ENCODE data around the gene FRMD4A. TPM values are rescaled to one million over a fixed set of nuclear protein-coding genes. Genes with fewer than 3 reads are reported as not detected.

FRMD4A gene
- total RNA-seq, 2 experiments from 2014 or later: 0.17 TPM; not detected in 1

DNA sequence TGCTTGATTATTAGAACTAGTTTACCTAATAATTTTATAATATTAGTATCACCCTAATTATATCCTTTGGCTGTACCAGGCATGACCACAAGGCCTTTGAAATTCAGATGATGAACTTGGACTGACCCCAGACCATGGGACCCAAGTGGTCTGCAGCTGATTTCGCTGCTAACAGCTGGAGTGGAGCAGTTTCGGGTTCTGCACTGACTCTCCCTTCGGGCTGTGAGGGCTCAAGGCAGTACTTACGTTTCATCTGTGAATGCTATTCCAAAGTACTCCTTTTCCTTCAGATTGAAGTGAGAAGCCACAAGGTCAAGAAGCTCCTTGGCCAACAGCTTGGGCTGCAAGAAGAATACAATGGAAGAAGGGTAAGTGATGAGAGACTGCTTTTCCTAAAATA is 520.2 kb downstream of the FRMD4A start:
- CTCF ChIA-PET (ENCODE audit: unreplicated experiment): no interaction called here
- Histone ChIP-seq H3K79me2 (ENCODE audit: insufficient read depth, low read depth, low read length) (no peaks in the 10 kb centered on the region; the same call in 1 of the 2 replicates), H2AFZ (ENCODE audit: low read length) (no peak overlapping the region), H3K4me1 (ENCODE audit: insufficient read depth, low read length, poor library complexity, severe bottlenecking) (no peaks in the 10 kb centered on the region), H3K9me2 (ENCODE audit: insufficient read depth, low read length) (no peaks in the 10 kb centered on the region), H3K27ac (ENCODE audit: low read depth, low read length, poor library complexity, severe bottlenecking) (no peak overlapping the region), H3K4me2 (ENCODE audit: low read length) (no peak overlapping the region), H3K9me3 (ENCODE audit: low read length) (no peaks in the 10 kb centered on the region), H3K36me3 (ENCODE audit: insufficient read depth, low read length) (no peaks in the 10 kb centered on the region), H3K4me3 (ENCODE audit: low read depth, low read length, poor library complexity, severe bottlenecking) (no peak overlapping the region), H4K20me1 (ENCODE audit: insufficient read depth, low read length) (no peaks in the 10 kb centered on the region)
- POLR2A ChIA-PET: interaction anchor here (1.0 kb wide), 1 partner anchor 16 kb away, joined by 3 read pairs; no protein-coding TSS in a partner anchor
- BruUV-seq (replicated peaks): no TSS peak
- intact Hi-C loops (cut with micrococcal nuclease; ENCODE audit: unreplicated experiment): no loop called here
- no peak for TF ChIP-seq EZH2phosphoT487 (IDR thresholded peaks at IDR 0.05; ENCODE audit: borderline replicate concordance, low read depth, low read length)
- TF ChIP-seq, protein P1, sequence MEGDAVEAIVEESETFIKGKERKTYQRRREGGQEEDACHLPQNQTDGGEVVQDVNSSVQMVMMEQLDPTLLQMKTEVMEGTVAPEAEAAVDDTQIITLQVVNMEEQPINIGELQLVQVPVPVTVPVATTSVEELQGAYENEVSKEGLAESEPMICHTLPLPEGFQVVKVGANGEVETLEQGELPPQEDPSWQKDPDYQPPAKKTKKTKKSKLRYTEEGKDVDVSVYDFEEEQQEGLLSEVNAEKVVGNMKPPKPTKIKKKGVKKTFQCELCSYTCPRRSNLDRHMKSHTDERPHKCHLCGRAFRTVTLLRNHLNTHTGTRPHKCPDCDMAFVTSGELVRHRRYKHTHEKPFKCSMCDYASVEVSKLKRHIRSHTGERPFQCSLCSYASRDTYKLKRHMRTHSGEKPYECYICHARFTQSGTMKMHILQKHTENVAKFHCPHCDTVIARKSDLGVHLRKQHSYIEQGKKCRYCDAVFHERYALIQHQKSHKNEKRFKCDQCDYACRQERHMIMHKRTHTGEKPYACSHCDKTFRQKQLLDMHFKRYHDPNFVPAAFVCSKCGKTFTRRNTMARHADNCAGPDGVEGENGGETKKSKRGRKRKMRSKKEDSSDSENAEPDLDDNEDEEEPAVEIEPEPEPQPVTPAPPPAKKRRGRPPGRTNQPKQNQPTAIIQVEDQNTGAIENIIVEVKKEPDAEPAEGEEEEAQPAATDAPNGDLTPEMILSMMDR (conservative IDR thresholded peaks at IDR 0.05; ENCODE audit: low read length): no peak
- no peak for DNase-seq (ENCODE audit: low spot score)

DNA sequence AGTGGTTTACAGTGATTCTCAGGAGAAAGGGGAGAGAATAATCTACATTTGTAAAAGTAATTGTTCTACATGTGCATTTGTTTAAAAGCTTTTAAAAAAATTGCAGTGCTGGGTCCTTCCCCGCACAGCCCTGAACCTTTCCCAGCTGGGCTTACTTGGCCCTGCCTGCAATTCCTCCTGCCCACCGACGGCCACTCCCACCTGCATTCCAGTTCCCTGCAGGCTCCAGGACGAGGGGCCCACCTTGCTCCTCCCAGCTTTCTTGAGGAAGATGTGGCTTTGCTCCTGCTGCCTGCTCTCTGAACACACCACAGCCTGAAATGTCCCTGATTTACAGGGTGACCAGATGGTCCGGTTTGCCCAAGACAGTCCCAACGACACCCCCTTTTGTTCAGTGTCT is 521.3 kb downstream of the FRMD4A start:
- no peaks in the 10 kb centered on the region for H3K9me2 ChIP-seq (ENCODE audit: insufficient read depth, low read length)
- TF ChIP-seq, protein P1 (conservative IDR thresholded peaks at IDR 0.05; ENCODE audit: low read length): no peak
- TF ChIP-seq EZH2phosphoT487 (IDR thresholded peaks at IDR 0.05; ENCODE audit: borderline replicate concordance, low read depth, low read length): no peak
- no peak for DNase-seq (ENCODE audit: low spot score)
- H3K79me2 ChIP-seq (ENCODE audit: insufficient read depth, low read depth, low read length): no peaks in the 10 kb centered on the region; the same call in 1 of the 2 replicates
- intact Hi-C loops (cut with micrococcal nuclease; ENCODE audit: unreplicated experiment): no loop called here
- no peak overlapping the region for H3K4me2 ChIP-seq (ENCODE audit: low read length)
- no peaks in the 10 kb centered on the region for H3K4me1 ChIP-seq (ENCODE audit: insufficient read depth, low read length, poor library complexity, severe bottlenecking)
- no peaks in the 10 kb centered on the region for H4K20me1 ChIP-seq (ENCODE audit: insufficient read depth, low read length)
- CTCF ChIA-PET (ENCODE audit: unreplicated experiment): no interaction called here
- H3K27ac ChIP-seq (ENCODE audit: low read depth, low read length, poor library complexity, severe bottlenecking): no peak overlapping the region
- no peaks in the 10 kb centered on the region for H3K36me3 ChIP-seq (ENCODE audit: insufficient read depth, low read length)
- POLR2A ChIA-PET: interaction anchor here (1.0 kb wide), 2 partner anchors 14 to 22 kb away, joined by 3 read pairs; no protein-coding TSS in a partner anchor
- no peak overlapping the region for H3K4me3 ChIP-seq (ENCODE audit: low read depth, low read length, poor library complexity, severe bottlenecking)
- no peak overlapping the region for H2AFZ ChIP-seq (ENCODE audit: low read length)
- no peaks in the 10 kb centered on the region for H3K9me3 ChIP-seq (ENCODE audit: low read length)
- no TSS peak for BruUV-seq (replicated peaks)

DNA sequence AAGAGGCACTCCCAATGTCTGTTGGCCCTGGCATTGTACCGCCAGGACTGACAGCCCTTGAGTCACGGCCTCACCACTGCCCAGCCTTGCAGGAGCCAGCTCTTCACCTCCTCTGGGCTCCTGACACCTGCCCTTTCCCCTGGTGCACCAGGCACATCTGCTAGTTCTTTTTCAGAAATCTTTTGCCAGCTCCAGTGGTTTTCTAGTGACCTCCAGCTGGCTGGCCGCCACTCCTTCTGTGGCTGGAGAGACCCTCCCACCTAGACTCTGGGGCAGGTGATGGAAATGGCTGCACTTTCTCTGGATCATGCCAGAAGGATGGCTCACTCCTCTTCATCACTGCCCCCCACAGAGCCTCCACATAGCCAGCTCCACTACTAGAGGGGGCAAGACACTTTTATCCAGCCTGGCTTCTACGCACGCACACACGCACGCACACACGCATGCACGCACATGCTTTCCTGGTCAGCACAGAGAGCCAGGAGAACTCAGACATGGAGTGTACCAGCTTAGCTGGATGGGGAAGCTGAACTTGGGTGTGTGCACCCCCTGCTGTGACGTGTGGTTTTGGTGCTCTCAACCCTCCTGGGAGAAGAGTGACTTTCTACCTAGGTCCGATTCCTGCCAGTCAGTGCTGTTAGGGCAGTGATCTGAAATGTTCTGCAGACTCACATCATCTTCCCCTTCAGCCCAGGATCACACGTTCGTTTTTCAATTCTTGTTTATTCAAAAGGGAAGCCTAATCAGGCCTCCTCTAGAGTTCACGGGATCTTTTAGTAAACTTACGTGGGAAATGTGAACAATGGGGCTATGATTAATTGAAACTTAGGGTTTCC is 522.0 kb downstream of the FRMD4A start:
- Histone ChIP-seq H3K9me2 (ENCODE audit: insufficient read depth, low read length) (no peaks in the 10 kb centered on the region), H3K4me3 (ENCODE audit: low read depth, low read length, poor library complexity, severe bottlenecking) (no peak overlapping the region), H3K27ac (ENCODE audit: low read depth, low read length, poor library complexity, severe bottlenecking) (no peak overlapping the region), H2AFZ (ENCODE audit: low read length) (no peak overlapping the region), H3K9me3 (ENCODE audit: low read length) (no peaks in the 10 kb centered on the region), H3K4me1 (ENCODE audit: insufficient read depth, low read length, poor library complexity, severe bottlenecking) (no peaks in the 10 kb centered on the region), H3K4me2 (ENCODE audit: low read length) (no peak overlapping the region), H3K36me3 (ENCODE audit: insufficient read depth, low read length) (no peaks in the 10 kb centered on the region), H4K20me1 (ENCODE audit: insufficient read depth, low read length) (no peaks in the 10 kb centered on the region), H3K79me2 (ENCODE audit: insufficient read depth, low read depth, low read length) (no peaks in the 10 kb centered on the region; the same call in 1 of the 2 replicates)
- ChIA-PET POLR2A (interaction anchor here (1.0 kb wide), 1 partner anchor 22 kb away, joined by 3 read pairs; no protein-coding TSS in a partner anchor), CTCF (ENCODE audit: unreplicated experiment) (no interaction called here)
- DNase-seq (ENCODE audit: low spot score): no peak
- TF ChIP-seq, protein P1 (conservative IDR thresholded peaks at IDR 0.05; ENCODE audit: low read length): no peak
- TF ChIP-seq EZH2phosphoT487 (IDR thresholded peaks at IDR 0.05; ENCODE audit: borderline replicate concordance, low read depth, low read length): no peak
- intact Hi-C loops (cut with micrococcal nuclease; ENCODE audit: unreplicated experiment): no loop called here
- no TSS peak for BruUV-seq (replicated peaks)
